HEK293 (cell line): ENCODE measurements around the gene COL5A3.

Experiments used
- CTCF ChIP-seq: fragments of 450-650 bp; formaldehyde crosslinking; IDR thresholded peaks from 2 replicates; pipeline ENCODE4 v1.5.1; 2016; ENCODE audit warnings: missing biosample characterization, missing genetic modification characterization
- HOXD13 ChIP-seq: sonication (generic); formaldehyde crosslinking; IDR thresholded peaks from 2 replicates; pipeline ENCODE4 v1.8.0; 2022; ENCODE audit warnings: missing genetic modification reagents, borderline replicate concordance
- KLF1 ChIP-seq: fragments of 450-650 bp; formaldehyde crosslinking; IDR thresholded peaks from 2 replicates; pipeline ENCODE4 v1.5.1; 2016; ENCODE audit warnings: missing biosample characterization, missing genetic modification characterization
- KLF9 ChIP-seq: fragments of 450-650 bp; formaldehyde crosslinking; IDR thresholded peaks from 2 replicates; pipeline ENCODE4 v1.5.1; 2016; ENCODE audit warnings: missing biosample characterization, missing genetic modification characterization, low read depth
- REST ChIP-seq: fragments of 450-650 bp; formaldehyde crosslinking; IDR thresholded peaks from 2 replicates; pipeline ENCODE4 v1.5.1; 2016; ENCODE audit warnings: missing biosample characterization, missing genetic modification characterization
- SP7 ChIP-seq: fragments of 450-650 bp; formaldehyde crosslinking; IDR thresholded peaks from 2 replicates; pipeline ENCODE4 v1.5.1; 2016; ENCODE audit warnings: missing biosample characterization, missing genetic modification characterization
- ZBTB1 ChIP-seq: fragments of 450-650 bp; formaldehyde crosslinking; IDR thresholded peaks from 2 replicates; pipeline ENCODE4 v1.5.1; 2016; ENCODE audit warnings: missing biosample characterization, missing genetic modification characterization
- ZBTB10 ChIP-seq: fragments of 450-650 bp; formaldehyde crosslinking; IDR thresholded peaks from 2 replicates; pipeline ENCODE4 v1.5.1; 2016; ENCODE audit warnings: missing biosample characterization, missing genetic modification characterization
- ZBTB20 ChIP-seq: fragments of 450-650 bp; formaldehyde crosslinking; IDR thresholded peaks from 2 replicates; pipeline ENCODE4 v1.5.1; 2016; ENCODE audit warnings: missing biosample characterization, missing genetic modification characterization
- ZBTB26 ChIP-seq: fragments of 450-650 bp; formaldehyde crosslinking; optimal IDR thresholded peaks from 2 replicates; pipeline ENCODE3; 2016; ENCODE audit warnings: missing biosample characterization, mild to moderate bottlenecking, missing genetic modification characterization
- ZBTB8A ChIP-seq: fragments of 450-650 bp; formaldehyde crosslinking; IDR thresholded peaks from 2 replicates; pipeline ENCODE4 v1.5.1; 2016; ENCODE audit warnings: missing biosample characterization, missing genetic modification characterization
- ZNF10 ChIP-seq: fragments of 450-650 bp; formaldehyde crosslinking; IDR thresholded peaks from 2 replicates; pipeline ENCODE4 v1.5.1; 2017; ENCODE audit warnings: missing biosample characterization, missing genetic modification characterization
- ZNF23 ChIP-seq: fragments of 450-650 bp; formaldehyde crosslinking; IDR thresholded peaks from 2 replicates; pipeline ENCODE4 v1.5.1; 2016; ENCODE audit warnings: missing biosample characterization, missing genetic modification characterization, borderline replicate concordance
- ZNF274 ChIP-seq, 2 experiments: fragments of 200-500 bp in 1 of 2; fragments of 450-650 bp in 1 of 2; sonication (Bioruptor generic) in 1 of 2; formaldehyde crosslinking in 1 of 2; IDR thresholded peaks; 2 replicates each; pipeline versions ENCODE4 v1.5.1 to v1.6.1; 2014 to 2016; ENCODE audit warnings: borderline replicate concordance in 1 of 2, inconsistent platforms in 1 of 2, low read length in 1 of 2, missing biosample characterization in 1 of 2, missing genetic modification characterization in 1 of 2
- ZNF324 ChIP-seq: fragments of 450-650 bp; formaldehyde crosslinking; IDR thresholded peaks from 2 replicates; pipeline ENCODE4 v1.5.1; 2016; ENCODE audit warnings: missing biosample characterization, missing genetic modification characterization
- ZNF354C ChIP-seq: fragments of 450-650 bp; formaldehyde crosslinking; IDR thresholded peaks from 2 replicates; pipeline ENCODE4 v1.5.1; 2016; ENCODE audit warnings: missing biosample characterization, missing genetic modification characterization, low read depth, borderline replicate concordance
- ZNF394 ChIP-seq: fragments of 450-650 bp; formaldehyde crosslinking; IDR thresholded peaks from 2 replicates; pipeline ENCODE4 v1.5.1; 2016; ENCODE audit warnings: missing biosample characterization, missing genetic modification characterization, mild to moderate bottlenecking, moderate library complexity, borderline replicate concordance
- ZNF473 ChIP-seq: fragments of 450-650 bp; formaldehyde crosslinking; IDR thresholded peaks from 2 replicates; pipeline ENCODE4 v1.5.1; 2017; ENCODE audit warnings: missing biosample characterization, missing genetic modification characterization
- ZNF621 ChIP-seq: fragments of 450-650 bp; formaldehyde crosslinking; IDR thresholded peaks from 2 replicates; pipeline ENCODE4 v1.5.1; 2017; ENCODE audit warnings: missing biosample characterization, missing genetic modification characterization
- ZNF654 ChIP-seq: fragments of 450-650 bp; formaldehyde crosslinking; IDR thresholded peaks from 2 replicates; pipeline ENCODE4 v1.5.1; 2016; ENCODE audit warnings: low read depth, missing biosample characterization, missing genetic modification characterization
- ZNF660 ChIP-seq: fragments of 450-650 bp; IDR thresholded peaks from 2 replicates; pipeline ENCODE4 v1.5.1; 2018; ENCODE audit warnings: missing biosample characterization, mild to moderate bottlenecking, missing genetic modification characterization
- TF ChIP-seq, protein P1 (sequence below): fragments of 450-650 bp; formaldehyde crosslinking; IDR thresholded peaks from 2 replicates; pipeline ENCODE4 v1.5.1; 2017; ENCODE audit warnings: missing biosample characterization, missing genetic modification characterization
- TF ChIP-seq, protein P2 (sequence below): fragments of 450-650 bp; formaldehyde crosslinking; IDR thresholded peaks from 2 replicates; pipeline ENCODE4 v1.5.1; 2016; ENCODE audit warnings: missing biosample characterization, missing genetic modification characterization

The COL5A3 gene

GRCh38 chr19:9934132-9934950 lies 76.0 kb downstream of the COL5A3 start (continued):
- TF ChIP-seq CTCF (tag by site-specific recombination) = peak; percentile 86
- TF ChIP-seq ZBTB8A (tag by site-specific recombination) = peak; percentile 67
- TF ChIP-seq, protein P1, sequence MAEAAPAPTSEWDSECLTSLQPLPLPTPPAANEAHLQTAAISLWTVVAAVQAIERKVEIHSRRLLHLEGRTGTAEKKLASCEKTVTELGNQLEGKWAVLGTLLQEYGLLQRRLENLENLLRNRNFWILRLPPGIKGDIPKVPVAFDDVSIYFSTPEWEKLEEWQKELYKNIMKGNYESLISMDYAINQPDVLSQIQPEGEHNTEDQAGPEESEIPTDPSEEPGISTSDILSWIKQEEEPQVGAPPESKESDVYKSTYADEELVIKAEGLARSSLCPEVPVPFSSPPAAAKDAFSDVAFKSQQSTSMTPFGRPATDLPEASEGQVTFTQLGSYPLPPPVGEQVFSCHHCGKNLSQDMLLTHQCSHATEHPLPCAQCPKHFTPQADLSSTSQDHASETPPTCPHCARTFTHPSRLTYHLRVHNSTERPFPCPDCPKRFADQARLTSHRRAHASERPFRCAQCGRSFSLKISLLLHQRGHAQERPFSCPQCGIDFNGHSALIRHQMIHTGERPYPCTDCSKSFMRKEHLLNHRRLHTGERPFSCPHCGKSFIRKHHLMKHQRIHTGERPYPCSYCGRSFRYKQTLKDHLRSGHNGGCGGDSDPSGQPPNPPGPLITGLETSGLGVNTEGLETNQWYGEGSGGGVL (tag by site-specific recombination) = peak; percentile 88
- no peak for TF ChIP-seq ZNF274 (IDR thresholded peaks at IDR 0.05; ENCODE audit: low read length)
- no peak for TF ChIP-seq ZNF274 (tag by site-specific recombination; IDR thresholded peaks at IDR 0.05; ENCODE audit: borderline replicate concordance)
- TF ChIP-seq ZBTB10 = peak; percentile 90
- TF ChIP-seq ZNF473 (tag by site-specific recombination) = no peak
- TF ChIP-seq ZNF23 (tag by site-specific recombination) = no peak
- peak; percentile 79 for TF ChIP-seq ZNF654 (tag by site-specific recombination)
- peak; percentile 38; the same call in 1 of the 2 replicates for TF ChIP-seq ZNF394 (tag by site-specific recombination)
- no peak for TF ChIP-seq HOXD13
- 0 out of 2 replicates have a peak, but pooled peaks have one; percentile 45 for TF ChIP-seq ZNF10 (tag by site-specific recombination)
- TF ChIP-seq ZNF660 (tag by site-specific recombination) = 0 out of 2 replicates have a peak, but pooled peaks have one; percentile 48
- peak; percentile 70; the same call in 1 of the 2 replicates for TF ChIP-seq SP7 (tag by site-specific recombination)
- TF ChIP-seq ZNF354C = no peak
- peak; percentile 1 for TF ChIP-seq ZBTB26 (tag by site-specific recombination)
- TF ChIP-seq ZNF324 = no peak
- no peak for TF ChIP-seq ZNF621 (tag by site-specific recombination)
- TF ChIP-seq ZBTB1 (tag by site-specific recombination) = no peak
- TF ChIP-seq, protein P2, sequence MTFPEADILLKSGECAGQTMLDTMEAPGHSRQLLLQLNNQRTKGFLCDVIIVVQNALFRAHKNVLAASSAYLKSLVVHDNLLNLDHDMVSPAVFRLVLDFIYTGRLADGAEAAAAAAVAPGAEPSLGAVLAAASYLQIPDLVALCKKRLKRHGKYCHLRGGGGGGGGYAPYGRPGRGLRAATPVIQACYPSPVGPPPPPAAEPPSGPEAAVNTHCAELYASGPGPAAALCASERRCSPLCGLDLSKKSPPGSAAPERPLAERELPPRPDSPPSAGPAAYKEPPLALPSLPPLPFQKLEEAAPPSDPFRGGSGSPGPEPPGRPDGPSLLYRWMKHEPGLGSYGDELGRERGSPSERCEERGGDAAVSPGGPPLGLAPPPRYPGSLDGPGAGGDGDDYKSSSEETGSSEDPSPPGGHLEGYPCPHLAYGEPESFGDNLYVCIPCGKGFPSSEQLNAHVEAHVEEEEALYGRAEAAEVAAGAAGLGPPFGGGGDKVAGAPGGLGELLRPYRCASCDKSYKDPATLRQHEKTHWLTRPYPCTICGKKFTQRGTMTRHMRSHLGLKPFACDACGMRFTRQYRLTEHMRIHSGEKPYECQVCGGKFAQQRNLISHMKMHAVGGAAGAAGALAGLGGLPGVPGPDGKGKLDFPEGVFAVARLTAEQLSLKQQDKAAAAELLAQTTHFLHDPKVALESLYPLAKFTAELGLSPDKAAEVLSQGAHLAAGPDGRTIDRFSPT (tag by site-specific recombination) = peak; percentile 86
- peak; percentile 82 for TF ChIP-seq KLF1 (tag by site-specific recombination)
- no peak for TF ChIP-seq REST
- peak; percentile 95 for TF ChIP-seq KLF9 (tag by site-specific recombination)
- TF ChIP-seq ZBTB20 (tag by site-specific recombination) = no peak
